ENCODE results near the gene ROCK2.

GRCh38 chr2:11264818-11265217 lies 79.6 kb downstream of the ROCK2 start:
- TF ChIP-seq, protein P1, sequence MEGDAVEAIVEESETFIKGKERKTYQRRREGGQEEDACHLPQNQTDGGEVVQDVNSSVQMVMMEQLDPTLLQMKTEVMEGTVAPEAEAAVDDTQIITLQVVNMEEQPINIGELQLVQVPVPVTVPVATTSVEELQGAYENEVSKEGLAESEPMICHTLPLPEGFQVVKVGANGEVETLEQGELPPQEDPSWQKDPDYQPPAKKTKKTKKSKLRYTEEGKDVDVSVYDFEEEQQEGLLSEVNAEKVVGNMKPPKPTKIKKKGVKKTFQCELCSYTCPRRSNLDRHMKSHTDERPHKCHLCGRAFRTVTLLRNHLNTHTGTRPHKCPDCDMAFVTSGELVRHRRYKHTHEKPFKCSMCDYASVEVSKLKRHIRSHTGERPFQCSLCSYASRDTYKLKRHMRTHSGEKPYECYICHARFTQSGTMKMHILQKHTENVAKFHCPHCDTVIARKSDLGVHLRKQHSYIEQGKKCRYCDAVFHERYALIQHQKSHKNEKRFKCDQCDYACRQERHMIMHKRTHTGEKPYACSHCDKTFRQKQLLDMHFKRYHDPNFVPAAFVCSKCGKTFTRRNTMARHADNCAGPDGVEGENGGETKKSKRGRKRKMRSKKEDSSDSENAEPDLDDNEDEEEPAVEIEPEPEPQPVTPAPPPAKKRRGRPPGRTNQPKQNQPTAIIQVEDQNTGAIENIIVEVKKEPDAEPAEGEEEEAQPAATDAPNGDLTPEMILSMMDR (optimal IDR thresholded peaks at IDR 0.05 in 1 of 3, IDR thresholded peaks at IDR 0.05 in 1 of 3, conservative IDR thresholded peaks at IDR 0.05 in 1 of 3; ENCODE audit: extremely low read depth in 1 of 3, insufficient read depth in 2 of 3, low read length in 3 of 3) = no peak
- no peak for TF ChIP-seq EZH2 (IDR thresholded peaks at IDR 0.05; ENCODE audit: low read length)
